ENCODE results near the gene COX14. TPM values are rescaled to one million over a fixed set of nuclear protein-coding genes. Genes with fewer than 3 reads are reported as not detected.
"Not testable (repeated sequence)": the region's sequence is repeated elsewhere in the genome, so short reads cannot be mapped to it uniquely, and the experiment has no call there.

Gene COX14
- polyA plus RNA-seq, 3 donors = 63.8 to 257 (median 231) TPM

- intact Hi-C loops (cut with micrococcal nuclease) = no loop called here
- H3K27me3 ChIP-seq (ENCODE audit: control insufficient read depth in 2 of 2, insufficient read depth in 2 of 2, low read length in 2 of 2) = no peaks in the 10 kb centered on the region
- H3K4me1 Mint-ChIP-seq = peaks cover 18% of the 10 kb centered on the region
- no peaks in the 10 kb centered on the region for H4K20me1 ChIP-seq (ENCODE audit: insufficient read depth, low read length)
- peaks cover 0 to 3% (median 0%) of the 10 kb centered on the region in 7 donors for H3K9me3 Mint-ChIP-seq
- peaks cover 7 to 12% (median 12%) of the 10 kb centered on the region in 3 donors for H3K27me3 Mint-ChIP-seq (ENCODE audit: low read depth in 3 of 3)
- H3K79me2 ChIP-seq (ENCODE audit: insufficient read depth, low read length) = peaks cover 13% of the 10 kb centered on the region
- H2AFZ ChIP-seq (ENCODE audit: insufficient read depth, low read depth, low read length, poor library complexity, severe bottlenecking) = no peak overlapping the region
- peaks cover 17 to 20% of the 10 kb centered on the region in 2 donors for H3K36me3 Mint-ChIP-seq
- peak overlapping the region in 1 of 7 donors; percentile 58 for H3K27ac Mint-ChIP-seq
- peaks cover 9 to 17% of the 10 kb centered on the region in 2 donors for H3K36me3 ChIP-seq (replicated peaks in 1 of 2; ENCODE audit: control insufficient read depth in 1 of 2, insufficient read depth in 2 of 2, low read length in 2 of 2)
- no peak overlapping the region for H3K4me2 ChIP-seq (replicated peaks; ENCODE audit: extremely low read depth, low read length, poor library complexity, severe bottlenecking)
- no peak overlapping the region for H3K4me3 Mint-ChIP-seq
- 83% methylated on average over 1 of the region's 1 CpG for WGBS (ENCODE audit: insufficient coverage)
- TF ChIP-seq CTCF (IDR thresholded peaks at IDR 0.05) = no peak
- no peak overlapping the region for H3K9ac ChIP-seq (ENCODE audit: insufficient read depth, low read length, poor library complexity, severe bottlenecking)
- no peak overlapping the region for H3K4me3 ChIP-seq (replicated peaks in 1 of 3; ENCODE audit: low read depth in 2 of 3, low read length in 3 of 3)
- DNase-seq = no peak
- H3K4me1 ChIP-seq (ENCODE audit: control insufficient read depth in 1 of 2, insufficient read depth in 2 of 2, low read length in 2 of 2) = peaks cover 11 to 14% of the 10 kb centered on the region in 2 donors
- H3K9me3 ChIP-seq (replicated peaks in 1 of 2; ENCODE audit: control insufficient read depth in 1 of 2, insufficient read depth in 1 of 2, low read length in 2 of 2) = no peaks in the 10 kb centered on the region
- H3K27ac ChIP-seq (ENCODE audit: low read depth in 1 of 2, low read length in 2 of 2) = no peak overlapping the region
These were observed 28.7 kb upstream of the COX14 start for GRCh38 chr12:50083301-50083700.

GRCh38 chr12:50084409-50084774, 27.6 kb upstream of the COX14 start:
- H3K27me3 ChIP-seq (ENCODE audit: control insufficient read depth in 2 of 2, insufficient read depth in 2 of 2, low read length in 2 of 2); DNase-seq; H3K9me3 ChIP-seq (replicated peaks in 1 of 2; ENCODE audit: control insufficient read depth in 1 of 2, insufficient read depth in 1 of 2, low read length in 2 of 2); H3K9me3 Mint-ChIP-seq; intact Hi-C loops (cut with micrococcal nuclease); H4K20me1 ChIP-seq (ENCODE audit: insufficient read depth, low read length): not testable (repeated sequence)
- Histone ChIP-seq H3K9ac (ENCODE audit: insufficient read depth, low read length, poor library complexity, severe bottlenecking) (peak overlapping the region; percentile 92), H3K36me3 (replicated peaks in 1 of 2; ENCODE audit: control insufficient read depth in 1 of 2, insufficient read depth in 2 of 2, low read length in 2 of 2) (peaks cover 17 to 26% of the 10 kb centered on the region in 2 donors), H3K4me1 (ENCODE audit: control insufficient read depth in 1 of 2, insufficient read depth in 2 of 2, low read length in 2 of 2) (peaks cover 11 to 14% of the 10 kb centered on the region in 2 donors), H3K27ac (ENCODE audit: low read depth in 1 of 2, low read length in 2 of 2) (peak overlapping the region in 1 of 2 donors; percentile 93), H3K4me3 (replicated peaks in 1 of 3; ENCODE audit: low read depth in 2 of 3, low read length in 3 of 3) (peak overlapping the region; percentile 82 to 95 (median 94)), H3K4me2 (replicated peaks; ENCODE audit: extremely low read depth, low read length, poor library complexity, severe bottlenecking) (peak overlapping the region; percentile 76), H2AFZ (ENCODE audit: insufficient read depth, low read depth, low read length, poor library complexity, severe bottlenecking) (peak overlapping the region; percentile 97), H3K79me2 (ENCODE audit: insufficient read depth, low read length) (peaks cover 13% of the 10 kb centered on the region)
- peak overlapping the region; percentile 86 to 93 for H3K4me3 Mint-ChIP-seq
- no CpG with 5 or more reads among the region's 7 CpGs for WGBS (ENCODE audit: insufficient coverage)
- peaks cover 21% of the 10 kb centered on the region for H3K4me1 Mint-ChIP-seq
- H3K27ac Mint-ChIP-seq = peak overlapping the region; percentile 68 to 95 (median 93)
- peaks cover 24 to 28% of the 10 kb centered on the region in 2 donors for H3K36me3 Mint-ChIP-seq
- peaks cover 7 to 12% (median 7%) of the 10 kb centered on the region in 3 donors for H3K27me3 Mint-ChIP-seq (ENCODE audit: low read depth in 3 of 3)
